Kidney tubule cell (primary cell): ENCODE results near the gene GK.
"Not testable (repeated sequence)": the region's sequence is repeated elsewhere in the genome, so short reads cannot be mapped to it uniquely, and the experiment has no call there.

ENCODE experiments used
- DNase-seq: peaks from one replicate; pipeline ENCODE4 v3.0.0-alpha.2; 2018; ENCODE audit warnings: low spot score

The GK gene

DNA sequence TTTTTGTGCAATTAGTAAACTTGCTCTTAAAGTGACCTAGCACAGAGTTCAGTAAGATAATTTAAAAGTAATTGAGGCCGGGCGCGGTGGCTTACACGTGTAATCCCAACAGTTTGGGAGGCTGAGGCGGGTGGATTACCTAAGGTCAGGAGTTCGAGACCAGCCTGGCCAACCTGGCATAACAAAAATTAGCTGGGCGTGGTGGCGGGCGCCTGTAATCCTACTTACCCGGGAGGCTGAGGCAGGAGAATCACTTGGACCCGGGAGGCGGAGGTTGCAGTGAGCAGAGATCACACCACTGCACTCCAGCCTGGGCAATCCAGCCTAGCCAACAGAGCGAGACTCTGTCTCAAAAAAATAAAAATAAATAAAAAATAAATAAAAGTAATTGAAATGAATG, 1.2 kb downstream of the GK start:
- not testable (repeated sequence) for DNase-seq

DNA sequence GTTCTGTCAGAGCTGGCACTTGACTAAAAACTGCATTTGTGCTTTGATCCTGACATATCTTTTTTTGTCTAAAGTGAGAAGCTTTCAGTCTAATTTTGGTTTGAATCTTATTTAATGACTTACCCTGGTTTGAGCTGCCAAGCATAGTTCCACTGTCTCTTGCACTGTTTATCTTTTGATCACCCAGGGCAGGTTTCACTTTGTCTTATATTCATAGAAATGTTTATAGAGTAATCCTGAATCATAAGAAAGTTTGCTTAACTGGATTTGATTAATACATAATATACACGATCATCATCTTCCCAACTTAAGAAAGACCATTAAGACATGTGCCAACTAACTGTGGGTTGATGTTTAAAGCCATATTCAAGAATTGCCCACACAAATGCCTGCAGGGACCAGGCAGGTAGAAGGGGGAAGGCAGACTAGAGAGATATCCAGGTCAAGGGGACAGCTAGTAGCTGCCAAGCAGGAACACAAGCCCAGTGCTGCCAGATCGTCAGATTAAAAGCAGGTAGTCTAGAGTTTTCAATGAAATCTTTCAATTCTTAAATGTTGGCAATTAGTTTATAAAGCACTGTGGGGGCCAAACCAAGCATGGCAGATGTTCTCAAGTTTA, 1.9 kb downstream of the GK start:
- no peak for DNase-seq

DNA sequence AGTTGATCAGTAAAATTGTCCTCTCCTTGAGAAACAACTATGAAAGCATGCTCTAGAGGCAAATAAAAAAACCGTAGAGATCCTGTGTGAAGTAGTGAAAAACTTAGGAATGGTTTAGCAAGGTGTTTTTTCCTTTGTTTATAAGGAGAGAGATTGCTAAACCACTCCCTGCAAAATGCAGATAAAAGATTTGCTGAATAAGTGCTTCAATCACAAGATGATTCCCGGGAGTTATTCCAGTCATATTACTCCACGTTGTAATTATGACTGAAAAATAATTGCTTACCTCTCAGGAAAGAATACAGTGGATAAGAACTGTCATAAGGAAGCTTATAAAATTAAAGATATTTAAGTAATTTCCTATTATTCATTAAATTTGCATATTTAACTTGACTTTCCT, 2.8 kb downstream of the GK start:
- DNase-seq: no peak

DNA sequence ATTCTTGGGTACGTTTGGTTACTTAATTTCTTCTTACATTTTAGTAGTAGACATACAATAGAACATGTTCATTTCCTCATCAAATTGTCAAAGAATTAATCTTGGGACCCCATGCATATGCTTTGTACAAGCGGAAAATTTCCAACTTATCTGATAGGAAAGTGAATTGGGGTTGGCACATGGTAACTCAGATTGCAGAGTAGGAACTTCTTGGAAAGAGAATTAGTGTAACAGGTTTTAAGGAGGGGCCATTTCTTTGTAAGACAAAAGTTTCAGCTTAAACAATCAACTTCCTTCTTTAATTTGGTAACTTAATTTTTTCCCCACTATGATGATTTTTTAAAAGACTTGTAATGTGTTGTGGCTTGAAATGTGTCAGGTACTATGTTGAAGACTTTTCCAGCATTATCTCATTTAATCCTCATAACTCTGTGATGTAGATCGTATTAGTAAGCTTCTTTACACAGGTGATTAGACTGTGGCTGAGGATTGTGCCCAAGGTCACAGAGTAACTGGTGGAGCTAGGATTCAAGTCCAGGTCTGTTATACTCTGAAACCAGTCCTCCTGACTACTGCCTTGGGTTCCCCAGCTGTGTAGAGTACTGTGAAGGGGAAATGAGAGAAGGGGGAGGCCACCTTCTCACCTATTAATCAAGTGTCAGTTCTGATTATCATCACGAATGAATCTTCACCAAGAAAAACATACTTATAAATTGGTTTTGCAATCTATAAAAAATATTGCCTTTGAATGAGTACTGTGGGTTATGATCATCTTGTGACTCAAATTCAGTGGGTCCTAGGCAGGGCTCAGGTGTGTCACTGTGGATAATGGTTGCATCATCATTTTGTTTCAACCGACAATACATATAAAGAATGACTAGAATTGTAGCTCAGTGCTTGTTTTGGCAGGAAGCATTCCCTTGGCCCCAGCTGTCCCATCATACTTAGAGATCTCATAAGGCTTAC, 4.3 kb downstream of the GK start:
- peak; percentile 31 for DNase-seq

DNA sequence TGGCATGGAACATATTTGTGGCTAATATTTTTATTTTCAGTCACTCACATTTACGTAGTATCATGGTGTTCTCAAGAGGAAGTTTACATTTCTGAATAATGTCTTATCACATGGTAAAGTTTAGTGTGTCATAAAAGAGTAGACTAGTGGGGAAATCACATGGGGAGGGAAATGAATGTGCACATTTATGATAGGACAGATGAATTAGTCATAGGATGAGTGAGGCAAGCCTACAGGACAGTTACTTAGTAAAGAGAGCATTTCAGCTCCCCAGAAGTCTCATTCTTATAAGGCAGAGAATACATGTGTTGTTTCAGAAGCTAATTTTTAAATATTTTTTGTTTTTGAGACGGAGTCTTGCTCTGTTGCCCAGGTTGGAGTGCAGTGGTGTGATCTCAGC, 6.2 kb downstream of the GK start:
- DNase-seq: peak; percentile 67

DNA sequence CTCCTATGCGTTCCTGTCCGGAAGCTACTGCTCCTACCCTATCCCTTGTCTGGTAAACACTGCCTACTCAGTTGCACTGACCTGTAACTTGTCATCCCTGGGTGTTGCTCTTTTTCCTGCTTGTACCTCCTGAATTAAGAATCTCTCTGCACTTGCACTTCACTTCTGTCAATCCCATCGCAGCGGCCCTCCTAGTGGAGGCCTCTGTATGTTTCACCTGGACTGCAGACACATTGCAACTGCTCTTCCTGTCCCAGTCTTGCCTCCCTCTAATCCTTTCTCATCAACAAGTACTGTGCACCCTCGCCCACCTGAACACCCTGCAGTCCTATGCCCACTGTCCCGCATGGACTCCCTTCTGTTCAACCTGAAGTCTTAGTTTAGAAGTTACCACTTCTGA, 8.0 kb downstream of the GK start:
- no peak for DNase-seq

DNA sequence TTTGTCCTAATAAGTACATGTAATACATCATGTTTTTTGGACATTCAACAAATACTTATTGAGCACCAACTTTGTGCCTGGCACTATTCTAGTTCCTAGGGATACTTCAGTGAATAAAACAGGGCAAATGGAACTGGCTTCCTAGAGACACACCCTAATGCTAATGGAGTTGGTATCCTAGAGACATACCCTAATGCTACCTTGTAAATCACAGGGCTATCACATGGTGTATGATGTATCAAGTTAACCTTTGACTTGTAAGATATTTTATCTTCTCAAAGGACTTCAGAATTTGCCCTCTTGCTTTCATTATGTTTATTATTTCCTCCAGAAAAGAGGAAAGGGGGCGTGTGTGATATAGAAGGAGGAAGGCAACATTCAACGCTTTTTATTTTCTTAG, 10.1 kb downstream of the GK start:
- DNase-seq: no peak

DNA sequence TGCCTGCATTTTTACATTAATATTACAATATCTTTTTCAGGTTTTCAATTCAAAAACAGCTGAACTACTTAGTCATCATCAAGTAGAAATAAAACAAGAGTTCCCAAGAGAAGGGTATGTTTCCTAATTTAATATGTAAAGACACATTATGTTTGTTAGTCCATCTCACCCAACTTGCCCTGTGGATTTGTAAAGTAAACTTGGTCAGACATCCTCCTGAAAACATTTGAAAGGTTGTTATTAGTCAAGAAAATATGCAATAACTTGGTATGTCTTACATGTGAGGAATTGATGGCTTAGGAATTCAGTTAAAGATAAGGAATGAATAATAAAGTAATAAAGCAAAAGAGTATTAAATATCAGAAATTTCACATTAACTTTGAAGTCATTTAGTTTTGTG, 12.2 kb downstream of the GK start:
- no peak for DNase-seq

DNA sequence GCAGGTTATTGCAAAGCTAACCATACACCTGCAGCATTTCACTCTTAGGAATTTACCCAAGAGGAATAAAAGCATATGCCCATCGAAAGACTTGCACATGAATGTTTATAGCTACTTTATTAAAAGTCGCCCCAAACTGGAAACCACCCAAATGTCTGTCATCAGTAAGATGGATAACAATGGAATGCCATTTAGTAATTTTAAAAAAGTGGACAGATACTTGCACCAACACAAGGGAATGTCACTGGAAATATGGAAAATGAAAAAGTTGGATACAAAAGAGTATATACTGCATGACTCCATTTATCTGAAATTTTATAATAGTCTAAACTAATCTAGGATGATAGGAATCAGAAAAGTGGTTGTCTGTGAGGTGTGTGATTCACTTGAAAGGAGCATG, 12.9 kb downstream of the GK start:
- DNase-seq: no peak

DNA sequence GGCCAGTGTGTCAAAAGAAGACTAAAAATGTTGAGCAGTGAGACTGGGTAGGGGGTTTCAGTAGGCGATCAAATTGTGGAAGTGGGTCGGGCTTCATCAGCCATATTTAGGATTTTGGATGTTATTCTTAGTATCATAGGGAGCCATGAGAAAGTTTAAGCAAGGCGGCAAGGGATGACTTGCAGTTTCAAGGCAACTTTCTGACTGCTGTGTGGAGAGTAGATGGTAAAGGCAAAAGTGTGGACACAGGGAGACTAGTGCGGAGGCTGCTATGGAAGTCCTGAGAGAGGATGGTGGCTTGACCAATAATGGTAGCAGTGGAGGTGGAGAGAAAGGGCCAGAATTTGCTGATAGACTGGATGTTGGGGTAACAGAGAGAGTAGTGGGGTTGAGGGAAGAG, 15.4 kb downstream of the GK start:
- DNase-seq: no peak

DNA sequence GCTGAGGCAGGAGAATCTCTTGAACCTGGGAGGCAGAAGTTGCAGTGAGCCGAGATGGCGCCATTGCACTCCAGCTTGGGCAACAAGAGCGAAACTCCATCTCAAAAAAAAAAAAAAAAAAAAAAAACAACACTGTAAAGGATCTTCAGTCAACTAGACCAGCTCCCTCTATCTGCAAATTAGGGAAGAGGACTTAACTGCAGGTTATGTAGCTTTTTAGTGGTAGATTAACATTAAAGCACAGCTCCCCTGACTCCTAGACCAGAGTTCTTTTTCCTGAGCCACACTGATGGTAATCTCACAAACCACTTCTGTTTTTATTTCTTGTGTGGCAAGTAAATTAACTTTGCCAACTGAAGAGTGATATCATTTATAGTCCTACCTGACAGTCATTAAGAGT, 18.0 kb downstream of the GK start:
- not testable (repeated sequence) for DNase-seq

DNA sequence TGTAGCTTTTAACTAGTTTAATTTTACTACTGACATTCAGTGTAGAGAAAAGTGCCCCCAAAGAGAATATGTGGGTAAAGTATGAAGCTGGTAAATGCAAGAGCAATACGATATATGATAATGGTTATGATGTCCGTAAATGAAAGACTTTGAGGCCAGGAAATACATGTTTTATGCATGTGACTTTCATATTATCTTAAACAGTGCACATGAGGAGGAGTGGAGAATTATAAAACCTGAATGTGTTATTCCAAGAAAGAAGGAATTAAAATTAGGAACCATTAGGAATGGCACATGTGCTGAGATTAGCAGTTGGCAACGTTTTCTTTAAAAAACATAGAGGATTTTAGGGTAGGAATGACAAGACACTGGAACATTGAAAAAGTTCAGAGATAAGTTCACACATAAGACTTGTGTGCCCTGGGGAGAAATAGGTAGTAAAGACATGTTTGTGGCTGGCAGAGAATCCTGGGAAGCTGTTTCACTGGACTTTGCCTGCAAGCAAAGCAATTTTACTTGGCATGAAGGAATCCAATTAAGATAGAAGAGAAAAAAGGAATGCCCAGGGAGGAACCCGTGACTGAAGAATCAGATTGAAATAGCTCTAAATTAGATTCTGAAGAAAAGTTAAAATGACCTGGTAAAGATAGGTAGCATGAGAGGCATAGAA, 20.0 kb downstream of the GK start:
- no peak for DNase-seq

DNA sequence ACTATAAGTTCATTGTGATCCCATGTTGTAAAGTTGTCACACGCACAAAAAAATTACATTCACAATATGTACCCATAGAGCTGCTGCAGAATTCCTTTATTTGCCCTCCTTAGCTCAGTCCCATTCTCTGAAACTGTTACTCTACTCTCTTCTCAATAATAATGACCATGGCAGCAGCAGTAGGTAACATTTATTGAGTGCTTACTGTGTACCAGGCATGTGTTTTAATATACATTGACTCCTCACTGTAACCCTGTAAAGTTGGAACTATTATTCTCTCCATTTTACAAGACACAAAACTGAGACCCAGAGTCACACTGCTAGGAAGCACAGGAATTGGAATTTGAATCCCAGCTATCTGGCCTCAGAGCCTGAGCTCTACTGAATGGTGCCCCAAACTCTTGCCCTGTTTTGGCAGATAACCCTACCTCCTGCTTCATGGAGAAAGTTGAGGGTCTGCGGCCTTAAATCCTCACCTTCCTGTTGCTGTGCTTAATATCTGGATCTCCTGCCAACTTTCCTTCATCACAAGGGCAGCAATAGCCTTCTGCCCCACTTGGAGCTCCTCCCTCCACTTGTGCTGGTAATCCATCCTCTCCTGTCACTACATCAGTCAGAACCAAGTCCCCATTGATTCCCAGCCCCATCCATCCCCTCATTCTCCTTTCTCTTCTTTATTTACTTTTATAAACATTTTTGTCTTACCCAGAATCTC, 20.8 kb downstream of the GK start:
- no peak for DNase-seq

DNA sequence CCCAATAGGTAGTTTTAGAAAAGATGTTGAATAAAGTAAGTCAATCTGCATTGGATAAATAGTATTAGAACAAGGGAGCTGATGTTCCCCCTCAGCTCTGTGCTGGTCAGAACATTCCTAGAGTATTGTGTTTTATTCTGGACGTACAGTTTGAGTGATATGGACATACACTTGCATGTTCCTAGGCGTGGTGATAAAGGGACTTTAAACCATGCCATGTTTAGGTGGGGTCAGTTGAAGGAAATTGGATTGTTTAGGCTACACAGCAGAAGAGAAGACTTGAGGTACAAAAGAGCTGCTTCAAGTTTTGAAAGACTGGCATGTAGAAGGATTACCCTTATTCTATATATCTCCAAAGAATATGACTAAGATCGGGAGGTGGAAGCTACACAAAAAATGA, 21.6 kb downstream of the GK start:
- no peak for DNase-seq

DNA sequence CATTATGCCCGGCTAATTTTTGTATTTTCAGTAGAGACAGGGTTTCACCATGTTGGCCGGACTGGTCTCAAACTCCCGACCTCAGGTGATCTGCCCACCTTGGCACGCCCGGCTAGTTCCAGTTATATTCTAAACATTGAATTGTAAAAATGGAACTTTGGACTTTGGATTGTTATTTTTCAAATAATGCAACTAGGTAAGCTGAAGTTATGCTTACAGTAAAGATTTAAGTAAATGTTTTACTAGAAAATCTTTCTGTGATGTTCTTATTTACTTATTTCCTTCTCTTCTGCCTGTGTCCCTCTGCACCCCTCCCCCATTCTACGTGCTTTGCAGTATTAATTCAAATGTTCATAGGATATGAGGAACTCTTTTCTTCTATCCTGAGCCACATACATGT, 26.1 kb downstream of the GK start:
- no peak for DNase-seq

DNA sequence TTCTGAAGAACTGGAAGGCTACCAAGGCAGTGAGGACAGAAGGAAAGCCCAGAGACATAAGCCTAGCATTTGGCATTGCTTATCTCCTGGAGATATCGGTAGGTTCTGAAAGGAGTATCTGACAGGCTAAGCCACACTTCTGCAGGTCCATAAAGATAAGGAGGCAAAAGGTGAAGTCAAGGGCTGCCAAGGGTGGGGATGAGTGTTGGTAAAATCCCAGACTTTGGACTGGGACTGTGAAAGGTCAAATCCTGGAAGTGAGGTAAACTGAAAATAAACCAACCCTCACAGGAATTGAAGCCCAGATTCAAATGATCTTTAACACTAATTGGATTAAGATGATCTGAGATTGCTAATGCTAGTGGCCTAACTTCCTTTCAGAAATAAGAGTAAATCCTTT, 27.4 kb downstream of the GK start:
- no peak for DNase-seq

DNA sequence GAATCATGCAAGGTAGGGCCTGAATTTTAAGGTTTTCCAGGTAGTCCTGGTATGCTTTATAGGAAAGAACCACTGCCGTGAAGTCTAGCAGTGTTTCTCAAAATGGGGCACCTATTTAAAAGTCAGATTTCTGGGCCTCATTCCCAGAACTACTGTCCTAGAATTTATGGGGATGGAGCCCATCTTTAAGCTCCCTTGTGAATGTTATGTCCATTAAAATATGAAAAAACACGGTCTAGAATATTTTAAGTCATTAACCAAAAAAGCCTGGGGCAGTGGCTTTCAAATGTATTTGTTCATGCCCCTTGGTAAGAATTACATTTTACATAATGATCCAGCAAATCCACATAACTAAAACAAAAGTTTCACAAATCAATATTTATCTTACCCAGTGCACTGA, 35.4 kb downstream of the GK start:
- no peak for DNase-seq

DNA sequence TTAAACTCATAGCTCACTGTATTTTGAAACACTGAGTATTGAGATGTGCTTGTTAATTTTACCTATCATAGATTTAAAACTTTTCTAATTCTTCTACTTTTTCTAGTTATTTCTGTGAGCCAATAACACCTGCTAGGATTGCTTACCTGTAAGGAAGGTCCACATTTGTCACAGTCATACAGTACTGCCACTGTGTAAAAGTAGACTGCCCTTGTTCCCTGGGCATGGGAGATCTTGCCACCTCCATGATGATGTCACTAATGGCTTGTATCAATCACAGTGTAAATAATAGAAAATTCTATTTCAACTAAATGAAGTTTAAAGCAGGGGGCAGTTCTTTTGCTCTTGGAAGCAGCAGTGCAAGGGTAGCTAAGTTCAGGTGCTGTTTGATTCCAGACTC, 35.9 kb downstream of the GK start:
- no peak for DNase-seq

DNA sequence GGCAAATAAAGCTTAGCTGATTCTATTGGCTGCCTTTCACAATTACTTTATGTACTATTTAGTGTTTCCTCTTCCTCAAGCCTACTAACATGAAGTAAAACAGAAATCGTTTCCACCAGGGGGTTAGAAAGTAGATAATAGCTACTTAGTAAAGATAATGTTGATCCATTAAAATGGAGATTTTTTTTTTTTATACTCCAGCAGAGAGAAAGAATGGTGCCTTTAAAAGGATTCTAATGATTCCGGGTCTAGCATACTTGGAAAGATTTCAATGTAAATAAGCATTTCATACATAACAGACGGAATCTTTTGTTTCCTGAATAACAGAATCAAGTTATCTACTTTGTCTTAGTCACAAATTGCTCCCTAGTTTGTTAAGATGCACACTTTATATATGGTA, 37.1 kb downstream of the GK start:
- DNase-seq: no peak

DNA sequence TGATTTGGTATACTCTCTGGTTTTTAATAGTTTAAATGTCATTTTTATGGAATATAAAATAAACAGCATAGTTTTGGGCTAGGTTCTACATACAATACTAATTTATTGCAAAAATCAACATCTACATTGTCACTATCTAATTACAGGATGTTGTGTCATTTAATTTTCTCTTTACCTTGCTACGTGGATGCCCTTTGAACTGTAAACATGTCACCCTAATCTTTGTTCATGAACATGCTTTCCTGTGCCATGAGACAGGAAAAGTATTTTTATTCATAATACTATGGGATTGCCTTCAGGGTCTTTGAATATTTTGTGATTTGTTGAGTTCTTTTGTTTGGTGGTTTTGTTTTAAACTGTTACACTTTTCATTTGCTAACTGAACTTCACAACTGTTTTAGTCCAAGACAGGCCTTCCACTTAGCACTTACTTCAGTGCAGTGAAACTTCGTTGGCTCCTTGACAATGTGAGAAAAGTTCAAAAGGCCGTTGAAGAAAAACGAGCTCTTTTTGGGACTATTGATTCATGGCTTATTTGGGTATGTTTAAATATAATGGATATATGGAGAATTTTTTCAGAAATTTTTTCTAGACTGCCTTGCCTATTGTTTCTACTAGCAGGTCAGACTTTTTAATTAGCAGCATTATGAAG, 40.9 kb downstream of the GK start:
- DNase-seq: no peak

DNA sequence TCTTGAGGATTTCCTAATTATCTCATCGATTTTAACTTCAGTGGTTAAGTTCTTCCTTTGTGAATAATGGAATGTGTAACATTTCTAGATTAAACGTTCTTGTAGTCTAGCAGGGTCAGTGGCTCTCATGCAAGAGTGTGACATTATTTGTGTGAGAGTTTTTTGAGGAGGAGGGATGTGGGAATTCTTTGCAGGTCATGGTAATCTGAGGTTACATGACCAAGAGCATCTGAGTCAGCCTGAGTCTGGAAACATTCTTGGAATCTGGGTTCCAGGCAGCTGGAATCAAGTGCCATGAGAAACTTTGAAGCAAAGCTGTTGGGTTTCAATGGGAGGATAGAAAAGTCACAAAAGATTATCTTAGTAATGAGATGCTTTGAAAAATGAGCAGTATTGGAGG, 49.5 kb downstream of the GK start:
- peak; percentile 47 for DNase-seq

DNA sequence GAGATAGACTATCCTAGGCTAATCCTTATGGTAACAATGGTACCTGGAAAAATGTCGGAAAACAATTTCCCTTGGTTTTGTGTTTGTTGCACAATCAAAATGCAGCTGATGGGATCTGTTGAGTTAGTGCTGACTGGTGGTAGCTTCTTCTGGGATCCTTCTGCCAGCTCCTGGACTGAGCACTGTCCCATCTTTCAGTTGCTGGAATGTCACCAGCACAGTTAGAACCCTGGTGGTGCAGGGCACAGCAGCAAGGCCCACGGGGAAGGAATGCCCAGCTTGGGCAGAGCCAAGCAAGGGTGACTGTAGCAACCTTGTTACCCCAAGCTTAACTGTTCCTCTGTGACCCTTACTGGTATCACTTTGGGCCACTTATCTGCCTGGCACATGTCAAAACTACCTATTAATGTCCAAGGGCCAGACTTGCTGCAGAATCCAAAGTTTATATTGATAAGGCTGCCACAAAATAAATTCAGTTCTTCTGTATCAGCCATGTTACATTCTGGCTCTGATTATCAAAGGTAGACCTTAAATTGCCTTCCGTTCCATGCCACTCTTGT, 53.1 kb downstream of the GK start:
- no peak for DNase-seq
